Neural cell (in vitro differentiated cells): ENCODE measurements around the gene BDKRB1. TPM values are rescaled to one million over a fixed set of nuclear protein-coding genes. Genes with fewer than 3 reads are reported as not detected.

Experiments
- H2AFZ ChIP-seq: fragments of 200-600, 300-800 bp; sonication (generic), shearing (Covaris generic); 2 replicates; pipeline ENCODE4 v1.6.0; 2014; ENCODE audit warnings: low read depth, mild to moderate bottlenecking, antibody characterized with exemption, low read length, moderate library complexity
- H3F3A ChIP-seq: fragments of 200-600 bp; shearing (Covaris generic); 2 replicates; pipeline ENCODE4 v1.6.1; 2016; ENCODE audit warnings: mild to moderate bottlenecking, moderate library complexity, mixed read lengths, antibody characterized with exemption, low read length; ENCODE audit not compliant: insufficient read depth, poor library complexity, severe bottlenecking
- H3K27ac ChIP-seq: fragments of 200-600, 300-800 bp; sonication (generic), shearing (Covaris generic); 2 replicates; pipeline ENCODE4 v1.5.1; 2014; ENCODE audit warnings: mild to moderate bottlenecking, low read length, moderate library complexity
- H3K27me3 ChIP-seq: fragments of 300-800, 200-600 bp; sonication (generic), shearing (Covaris generic); 2 replicates; pipeline ENCODE4 v1.6.0; 2014; ENCODE audit warnings: mild to moderate bottlenecking, low read depth, low read length, moderate library complexity; ENCODE audit not compliant: insufficient read depth
- H3K36me3 ChIP-seq: fragments of 300-800, 200-600 bp; sonication (generic), shearing (Covaris generic); 2 replicates; pipeline ENCODE4 v1.5.1; 2014; ENCODE audit warnings: mild to moderate bottlenecking, antibody characterized with exemption, low read length, moderate library complexity; ENCODE audit not compliant: insufficient read depth
- H3K4me2 ChIP-seq: fragments of 300-800, 200-600 bp; sonication (generic), shearing (Covaris generic); 2 replicates; pipeline ENCODE4 v1.6.0; 2014; ENCODE audit warnings: mild to moderate bottlenecking, low read length
- H3K4me3 ChIP-seq: fragments of 300-800, 200-600 bp; sonication (generic), shearing (Covaris generic); 2 replicates; pipeline ENCODE4 v1.5.1; 2014; ENCODE audit warnings: mild to moderate bottlenecking, low read length, moderate library complexity
- H3K79me2 ChIP-seq: fragments of 200-600 bp; shearing (Covaris generic); replicated peaks from 2 replicates; pipeline ENCODE4 v1.6.0; 2014; ENCODE audit warnings: mild to moderate bottlenecking, low read length, moderate library complexity; ENCODE audit not compliant: insufficient read depth
- H3K9ac ChIP-seq: fragments of 300-800, 200-600 bp; sonication (generic), shearing (Covaris generic); 2 replicates; pipeline ENCODE4 v1.6.1; 2016; ENCODE audit warnings: mild to moderate bottlenecking, low read length, mixed read lengths
- H3K9me2 ChIP-seq: fragments of 200-600 bp; shearing (Covaris generic); 2 replicates; pipeline ENCODE4 v1.6.1; 2016; ENCODE audit warnings: mild to moderate bottlenecking, low read length, mixed read lengths; ENCODE audit not compliant: insufficient read depth
- H3K9me3 ChIP-seq: fragments of 200-600, 300-800 bp; sonication (generic), shearing (Covaris generic); 2 replicates; pipeline ENCODE4 v1.6.1; 2016; ENCODE audit warnings: mild to moderate bottlenecking, mixed run types, low read length, moderate library complexity, mixed read lengths
- H4K20me1 ChIP-seq: fragments of 200-600 bp; shearing (Covaris generic); 2 replicates; pipeline ENCODE4 v1.6.1; 2016; ENCODE audit warnings: mild to moderate bottlenecking, mixed run types; ENCODE audit not compliant: insufficient read depth
- EP300 ChIP-seq: fragments of 450-650 bp; conservative IDR thresholded peaks from 2 replicates; pipeline ENCODE4 v1.6.1; 2014; ENCODE audit warnings: antibody characterized with exemption, mild to moderate bottlenecking, moderate library complexity; ENCODE audit not compliant: poor library complexity, severe bottlenecking
- EZH2 ChIP-seq: fragments of 200-600, 300-800 bp; shearing (Covaris generic), sonication (generic); IDR thresholded peaks from 2 replicates; pipeline ENCODE4 v1.6.1; 2014; ENCODE audit warnings: antibody characterized with exemption, low read length, borderline replicate concordance, mild to moderate bottlenecking; ENCODE audit not compliant: insufficient read depth, poor library complexity, severe bottlenecking
- MXI1 ChIP-seq: fragments of 450-650 bp; conservative IDR thresholded peaks from 2 replicates; pipeline ENCODE4 v1.6.1; 2014; ENCODE audit warnings: antibody characterized with exemption, mild to moderate bottlenecking; ENCODE audit not compliant: poor library complexity, severe bottlenecking
- POLR2AphosphoS5 ChIP-seq: IDR thresholded peaks from 2 replicates; pipeline ENCODE4 v1.6.1; 2012
- RAD21 ChIP-seq: fragments of 450-650 bp; conservative IDR thresholded peaks from 2 replicates; pipeline ENCODE4 v1.6.1; 2014; ENCODE audit warnings: antibody characterized with exemption, mild to moderate bottlenecking, moderate library complexity
- SMC3 ChIP-seq: fragments of 450-650 bp; conservative IDR thresholded peaks from 2 replicates; pipeline ENCODE4 v1.6.1; 2014; ENCODE audit warnings: antibody characterized with exemption, mild to moderate bottlenecking, moderate library complexity; ENCODE audit not compliant: poor library complexity
- TAF1 ChIP-seq: IDR thresholded peaks from 2 replicates; pipeline ENCODE4 v1.6.1; 2012; ENCODE audit warnings: low read depth
- polyA plus RNA-seq: library from polyadenylated mRNA; depleted of rRNA; stranded (reverse); fragments of >200 nt; gene quantifications from 2 replicates; pipeline ENCODE4 v1.2.3, GENCODE V29; 2014
- TF ChIP-seq, protein P1 (sequence below): IDR thresholded peaks from 2 replicates; pipeline ENCODE4 v1.6.1; 2012; ENCODE audit warnings: borderline replicate concordance
- TF ChIP-seq, protein P2 (sequence below): fragments of 450-650 bp; IDR thresholded peaks from 2 replicates; pipeline ENCODE4 v1.5.1; 2014; ENCODE audit warnings: antibody characterized with exemption, mild to moderate bottlenecking, moderate library complexity; ENCODE audit not compliant: poor library complexity, severe bottlenecking

The BDKRB1 gene
- polyA plus RNA-seq, 1 donor from 2014 or later = not detected

DNA sequence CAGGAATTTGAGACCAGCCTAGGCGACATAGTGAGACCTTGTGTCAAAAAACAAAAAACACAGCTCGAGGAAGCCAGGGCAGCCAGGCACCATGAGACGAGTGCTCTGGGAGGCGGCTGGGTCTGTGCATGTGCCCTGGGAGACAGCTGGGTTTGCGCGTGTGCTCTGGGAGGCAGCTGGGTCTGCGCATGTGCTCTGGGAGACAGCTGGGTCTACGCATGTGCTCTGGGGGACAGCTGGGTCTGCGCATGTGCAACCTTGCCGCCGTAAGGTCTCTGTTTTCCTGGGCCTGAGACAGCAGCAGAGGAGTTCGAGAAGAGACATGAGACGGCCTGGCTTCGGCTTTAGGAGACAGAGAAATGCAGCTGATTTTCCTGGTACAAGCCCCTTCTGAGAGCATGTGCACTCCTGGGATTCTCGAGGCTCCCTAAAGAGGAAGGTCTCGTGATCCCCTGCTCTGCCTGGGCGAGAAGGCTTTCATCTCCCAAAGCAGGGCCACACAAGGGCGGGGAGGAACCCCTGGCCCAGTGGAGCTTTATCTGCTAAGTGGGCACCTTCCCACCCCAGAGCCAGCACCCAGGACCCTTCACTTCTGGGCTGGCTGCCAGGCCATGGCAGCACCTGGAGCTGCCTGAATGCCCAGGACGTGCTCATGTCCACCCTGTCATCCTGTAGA lies 3.5 kb upstream of the BDKRB1 start:
- Histone ChIP-seq H3K4me2 (no peak overlapping the region), H3K79me2 (no peaks in the 10 kb centered on the region), H3K27ac (no peak overlapping the region), H3K36me3 (no peaks in the 10 kb centered on the region), H4K20me1 (no peaks in the 10 kb centered on the region), H3F3A (no peaks in the 10 kb centered on the region), H3K4me3 (no peak overlapping the region), H3K9ac (no peak overlapping the region), H2AFZ (no peak overlapping the region), H3K9me3 (no peaks in the 10 kb centered on the region), H3K9me2 (no peaks in the 10 kb centered on the region), H3K27me3 (no peaks in the 10 kb centered on the region)
- TF ChIP-seq POLR2AphosphoS5 (no peak), SMC3 (no peak), RAD21 (no peak), EZH2 (no peak), EP300 (no peak), TAF1 (no peak), MXI1 (no peak)
- TF ChIP-seq, protein P1, sequence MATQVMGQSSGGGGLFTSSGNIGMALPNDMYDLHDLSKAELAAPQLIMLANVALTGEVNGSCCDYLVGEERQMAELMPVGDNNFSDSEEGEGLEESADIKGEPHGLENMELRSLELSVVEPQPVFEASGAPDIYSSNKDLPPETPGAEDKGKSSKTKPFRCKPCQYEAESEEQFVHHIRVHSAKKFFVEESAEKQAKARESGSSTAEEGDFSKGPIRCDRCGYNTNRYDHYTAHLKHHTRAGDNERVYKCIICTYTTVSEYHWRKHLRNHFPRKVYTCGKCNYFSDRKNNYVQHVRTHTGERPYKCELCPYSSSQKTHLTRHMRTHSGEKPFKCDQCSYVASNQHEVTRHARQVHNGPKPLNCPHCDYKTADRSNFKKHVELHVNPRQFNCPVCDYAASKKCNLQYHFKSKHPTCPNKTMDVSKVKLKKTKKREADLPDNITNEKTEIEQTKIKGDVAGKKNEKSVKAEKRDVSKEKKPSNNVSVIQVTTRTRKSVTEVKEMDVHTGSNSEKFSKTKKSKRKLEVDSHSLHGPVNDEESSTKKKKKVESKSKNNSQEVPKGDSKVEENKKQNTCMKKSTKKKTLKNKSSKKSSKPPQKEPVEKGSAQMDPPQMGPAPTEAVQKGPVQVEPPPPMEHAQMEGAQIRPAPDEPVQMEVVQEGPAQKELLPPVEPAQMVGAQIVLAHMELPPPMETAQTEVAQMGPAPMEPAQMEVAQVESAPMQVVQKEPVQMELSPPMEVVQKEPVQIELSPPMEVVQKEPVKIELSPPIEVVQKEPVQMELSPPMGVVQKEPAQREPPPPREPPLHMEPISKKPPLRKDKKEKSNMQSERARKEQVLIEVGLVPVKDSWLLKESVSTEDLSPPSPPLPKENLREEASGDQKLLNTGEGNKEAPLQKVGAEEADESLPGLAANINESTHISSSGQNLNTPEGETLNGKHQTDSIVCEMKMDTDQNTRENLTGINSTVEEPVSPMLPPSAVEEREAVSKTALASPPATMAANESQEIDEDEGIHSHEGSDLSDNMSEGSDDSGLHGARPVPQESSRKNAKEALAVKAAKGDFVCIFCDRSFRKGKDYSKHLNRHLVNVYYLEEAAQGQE = no peak
- TF ChIP-seq, protein P2, sequence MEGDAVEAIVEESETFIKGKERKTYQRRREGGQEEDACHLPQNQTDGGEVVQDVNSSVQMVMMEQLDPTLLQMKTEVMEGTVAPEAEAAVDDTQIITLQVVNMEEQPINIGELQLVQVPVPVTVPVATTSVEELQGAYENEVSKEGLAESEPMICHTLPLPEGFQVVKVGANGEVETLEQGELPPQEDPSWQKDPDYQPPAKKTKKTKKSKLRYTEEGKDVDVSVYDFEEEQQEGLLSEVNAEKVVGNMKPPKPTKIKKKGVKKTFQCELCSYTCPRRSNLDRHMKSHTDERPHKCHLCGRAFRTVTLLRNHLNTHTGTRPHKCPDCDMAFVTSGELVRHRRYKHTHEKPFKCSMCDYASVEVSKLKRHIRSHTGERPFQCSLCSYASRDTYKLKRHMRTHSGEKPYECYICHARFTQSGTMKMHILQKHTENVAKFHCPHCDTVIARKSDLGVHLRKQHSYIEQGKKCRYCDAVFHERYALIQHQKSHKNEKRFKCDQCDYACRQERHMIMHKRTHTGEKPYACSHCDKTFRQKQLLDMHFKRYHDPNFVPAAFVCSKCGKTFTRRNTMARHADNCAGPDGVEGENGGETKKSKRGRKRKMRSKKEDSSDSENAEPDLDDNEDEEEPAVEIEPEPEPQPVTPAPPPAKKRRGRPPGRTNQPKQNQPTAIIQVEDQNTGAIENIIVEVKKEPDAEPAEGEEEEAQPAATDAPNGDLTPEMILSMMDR = no peak

DNA sequence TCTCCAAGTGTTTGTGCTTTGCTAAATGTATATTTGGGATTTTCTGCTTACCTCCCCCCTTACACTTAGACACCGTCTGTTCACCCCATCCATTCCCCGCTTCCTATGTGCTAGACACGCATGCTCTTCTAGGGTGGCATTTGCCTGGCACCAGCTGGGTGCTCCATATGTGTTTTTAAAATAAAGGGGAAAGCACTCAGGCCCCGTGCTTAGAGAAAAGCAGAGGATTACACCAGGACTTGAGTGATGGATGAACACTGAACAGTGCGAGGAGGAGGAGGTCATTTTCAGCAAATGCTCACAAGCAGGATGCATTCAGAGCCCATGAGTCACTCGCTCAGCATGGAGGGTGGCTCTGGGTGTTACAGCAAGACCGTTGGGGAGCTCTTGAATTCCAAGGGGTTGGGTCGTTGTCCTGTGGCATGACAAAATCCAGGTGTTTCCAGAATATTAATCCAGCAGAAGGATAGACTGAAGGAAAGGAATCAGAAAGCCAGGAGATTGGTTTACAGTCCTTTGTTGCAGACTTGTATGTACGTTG lies 2.9 kb upstream of the BDKRB1 start:
- Histone ChIP-seq H3K9ac (no peak overlapping the region), H3K27me3 (no peaks in the 10 kb centered on the region), H3K4me3 (no peak overlapping the region), H3K9me2 (no peaks in the 10 kb centered on the region), H3F3A (no peaks in the 10 kb centered on the region), H3K9me3 (no peaks in the 10 kb centered on the region), H3K79me2 (no peaks in the 10 kb centered on the region), H3K27ac (no peak overlapping the region), H3K4me2 (no peak overlapping the region), H3K36me3 (no peaks in the 10 kb centered on the region), H4K20me1 (no peaks in the 10 kb centered on the region), H2AFZ (no peak overlapping the region)
- TF ChIP-seq MXI1 = no peak
- no peak for TF ChIP-seq RAD21
- no peak for TF ChIP-seq POLR2AphosphoS5
- TF ChIP-seq SMC3 = no peak
- TF ChIP-seq, protein P1 = no peak
- no peak for TF ChIP-seq EP300
- no peak for TF ChIP-seq EZH2
- TF ChIP-seq, protein P2 = no peak
- TF ChIP-seq TAF1 = no peak
